ENCODE measurements around the gene TAS2R10.

- TF ChIP-seq CTCF (IDR thresholded peaks at IDR 0.05) (no peak), POLR2A (IDR thresholded peaks at IDR 0.05) (no peak)
Observed at GRCh38 chr12:10849425-10849878, 23.3 kb upstream of the TAS2R10 start, which contains the start of gene PRR4.

All from ovary (tissue), 3 donors.